GM12878 (cell line): Measurements from ENCODE around the gene GPR4. TPM values are rescaled to one million over a fixed set of nuclear protein-coding genes. Genes with fewer than 3 reads are reported as not detected.

ENCODE experiments used
- CREM ChIP-seq: IDR thresholded peaks from 2 replicates; pipeline ENCODE4 v1.6.1; 2014; ENCODE audit warnings: antibody characterized with exemption, low read depth
- HCFC1 ChIP-seq: fragments of 150-350 bp; IDR thresholded peaks from 2 replicates; pipeline ENCODE4 v1.6.1; 2014; ENCODE audit warnings: low read length
- POLR2AphosphoS2 ChIP-seq: IDR thresholded peaks from 2 replicates; pipeline ENCODE4 v1.6.1; 2011; ENCODE audit warnings: low read depth, mild to moderate bottlenecking, low read length, improper control_type of control experiment, moderate library complexity
- SMARCA5 ChIP-seq: fragments of 450-650 bp; IDR thresholded peaks from 2 replicates; pipeline ENCODE4 v1.6.1; 2017; ENCODE audit warnings: mild to moderate bottlenecking
- SUPT20H ChIP-seq: IDR thresholded peaks from 2 replicates; pipeline ENCODE4 v1.6.1; 2011; ENCODE audit warnings: low read depth, mild to moderate bottlenecking, low read length, moderate library complexity, borderline replicate concordance; ENCODE audit not compliant: control insufficient read depth
- polyA plus RNA-seq, 11 experiments: library from polyadenylated mRNA; depleted of rRNA in 4 of 11; unstranded in 6 of 11; stranded (reverse) in 5 of 11; fragments of >200 nt; fragmentation: Nextera tagmentation in 4 of 11; fragmentation: Illumina TruSeq in 1 of 11; extraction: Ambion mirVana in 4 of 11; extraction: Trizol in 1 of 11; gene quantifications; 1 replicate in 1 of 11; 2 replicates in 10 of 11; pipeline versions ENCODE4 v1.2.1 to v1.2.3, GENCODE V29; 2011 to 2016; ENCODE audit warnings: inconsistent platforms in 2 of 11, missing spikeins in 2 of 11, low read depth in 1 of 11
- total RNA-seq, 4 experiments: library from RNA; depleted of rRNA in 3 of 4; stranded (reverse); fragments of >200 nt in 3 of 4; fragmentation: Illumina TruSeq in 1 of 4; extraction: Trizol in 1 of 4; gene quantifications; 2 replicates each; pipeline versions ENCODE4 v1.2.1 to v1.2.3, GENCODE V29; 2013 to 2021
- TF ChIP-seq, protein P1 (sequence below): fragments of 150-350 bp; IDR thresholded peaks from 2 replicates; pipeline ENCODE4 v1.6.1; 2014; ENCODE audit warnings: mild to moderate bottlenecking, low read depth, low read length
- TF ChIP-seq, protein P2 (sequence below): IDR thresholded peaks from 2 replicates; pipeline ENCODE4 v1.6.1; 2011; ENCODE audit warnings: borderline replicate concordance, low read depth, mild to moderate bottlenecking, moderate library complexity, low read length; ENCODE audit not compliant: insufficient read depth, poor library complexity, severe bottlenecking
- TF ChIP-seq, protein P3 (sequence below): fragments of 450-650 bp; IDR thresholded peaks from 2 replicates; pipeline ENCODE4 v1.6.1; 2017; ENCODE audit warnings: mild to moderate bottlenecking, moderate library complexity
- TF ChIP-seq, protein P4 (sequence below): fragments of 450-650 bp; IDR thresholded peaks from 2 replicates; pipeline ENCODE4 v1.6.1; 2014; ENCODE audit warnings: mild to moderate bottlenecking
- TF ChIP-seq, protein P5 (sequence below): fragments of 150-350 bp; IDR thresholded peaks from 2 replicates; pipeline ENCODE4 v1.6.1; 2016; ENCODE audit warnings: low read depth, low read length
- TF ChIP-seq, protein P6 (sequence below): fragments of 450-650 bp; IDR thresholded peaks from 2 replicates; pipeline ENCODE4 v1.6.1; 2018; ENCODE audit warnings: borderline replicate concordance, mild to moderate bottlenecking; ENCODE audit not compliant: partially characterized antibody

Gene GPR4
- total and polyA plus RNA-seq, 10 of the 15 experiments (the other 5 are each of a cell fraction or from before 2014, with no cell fraction given) = not detected

DNA sequence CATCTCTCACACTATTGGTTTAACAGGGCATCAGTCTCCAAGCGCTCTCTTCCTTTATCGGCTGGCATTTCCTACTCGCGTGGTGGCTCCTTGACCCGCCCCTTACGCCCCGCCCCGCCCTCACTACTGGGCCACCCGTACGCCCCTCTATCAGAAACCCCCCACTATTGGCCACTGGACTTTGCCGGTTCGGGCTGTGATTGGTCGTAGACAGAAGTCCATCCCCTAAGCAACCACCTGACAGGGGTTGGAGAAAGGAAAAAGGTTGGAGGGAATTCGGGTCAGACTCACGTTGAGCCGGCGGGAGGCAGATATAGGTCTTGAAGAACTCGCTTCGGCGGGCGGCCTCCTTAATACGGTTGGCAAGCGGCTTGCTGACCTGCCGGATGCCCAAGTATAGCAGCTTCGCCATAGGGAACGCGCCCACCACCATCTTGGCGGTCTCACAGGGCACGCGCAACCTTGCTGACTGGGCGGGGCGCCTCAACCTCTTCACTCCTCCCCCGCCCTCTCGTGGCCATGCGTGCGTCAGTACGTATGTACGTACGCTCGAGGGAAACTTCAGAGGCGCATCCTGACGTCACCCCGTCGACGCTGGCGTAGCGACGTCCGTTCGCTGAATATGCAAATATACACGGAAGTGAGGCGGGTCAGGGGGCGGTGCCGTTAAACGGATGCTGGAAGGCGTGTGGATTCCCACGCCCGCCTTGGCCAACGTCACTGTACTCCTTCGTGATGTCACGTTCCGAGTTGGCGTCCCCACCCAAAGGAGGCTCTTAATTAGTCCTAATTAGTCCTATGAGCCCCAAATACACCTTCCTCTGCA is 17.5 kb downstream of the GPR4 start, which contains the start of gene OPA3 (continued):
- TF ChIP-seq, protein P1, sequence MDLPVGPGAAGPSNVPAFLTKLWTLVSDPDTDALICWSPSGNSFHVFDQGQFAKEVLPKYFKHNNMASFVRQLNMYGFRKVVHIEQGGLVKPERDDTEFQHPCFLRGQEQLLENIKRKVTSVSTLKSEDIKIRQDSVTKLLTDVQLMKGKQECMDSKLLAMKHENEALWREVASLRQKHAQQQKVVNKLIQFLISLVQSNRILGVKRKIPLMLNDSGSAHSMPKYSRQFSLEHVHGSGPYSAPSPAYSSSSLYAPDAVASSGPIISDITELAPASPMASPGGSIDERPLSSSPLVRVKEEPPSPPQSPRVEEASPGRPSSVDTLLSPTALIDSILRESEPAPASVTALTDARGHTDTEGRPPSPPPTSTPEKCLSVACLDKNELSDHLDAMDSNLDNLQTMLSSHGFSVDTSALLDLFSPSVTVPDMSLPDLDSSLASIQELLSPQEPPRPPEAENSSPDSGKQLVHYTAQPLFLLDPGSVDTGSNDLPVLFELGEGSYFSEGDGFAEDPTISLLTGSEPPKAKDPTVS = no peak
- TF ChIP-seq, protein P2, sequence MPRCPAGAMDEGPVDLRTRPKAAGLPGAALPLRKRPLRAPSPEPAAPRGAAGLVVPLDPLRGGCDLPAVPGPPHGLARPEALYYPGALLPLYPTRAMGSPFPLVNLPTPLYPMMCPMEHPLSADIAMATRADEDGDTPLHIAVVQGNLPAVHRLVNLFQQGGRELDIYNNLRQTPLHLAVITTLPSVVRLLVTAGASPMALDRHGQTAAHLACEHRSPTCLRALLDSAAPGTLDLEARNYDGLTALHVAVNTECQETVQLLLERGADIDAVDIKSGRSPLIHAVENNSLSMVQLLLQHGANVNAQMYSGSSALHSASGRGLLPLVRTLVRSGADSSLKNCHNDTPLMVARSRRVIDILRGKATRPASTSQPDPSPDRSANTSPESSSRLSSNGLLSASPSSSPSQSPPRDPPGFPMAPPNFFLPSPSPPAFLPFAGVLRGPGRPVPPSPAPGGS = no peak
- TF ChIP-seq, protein P3, sequence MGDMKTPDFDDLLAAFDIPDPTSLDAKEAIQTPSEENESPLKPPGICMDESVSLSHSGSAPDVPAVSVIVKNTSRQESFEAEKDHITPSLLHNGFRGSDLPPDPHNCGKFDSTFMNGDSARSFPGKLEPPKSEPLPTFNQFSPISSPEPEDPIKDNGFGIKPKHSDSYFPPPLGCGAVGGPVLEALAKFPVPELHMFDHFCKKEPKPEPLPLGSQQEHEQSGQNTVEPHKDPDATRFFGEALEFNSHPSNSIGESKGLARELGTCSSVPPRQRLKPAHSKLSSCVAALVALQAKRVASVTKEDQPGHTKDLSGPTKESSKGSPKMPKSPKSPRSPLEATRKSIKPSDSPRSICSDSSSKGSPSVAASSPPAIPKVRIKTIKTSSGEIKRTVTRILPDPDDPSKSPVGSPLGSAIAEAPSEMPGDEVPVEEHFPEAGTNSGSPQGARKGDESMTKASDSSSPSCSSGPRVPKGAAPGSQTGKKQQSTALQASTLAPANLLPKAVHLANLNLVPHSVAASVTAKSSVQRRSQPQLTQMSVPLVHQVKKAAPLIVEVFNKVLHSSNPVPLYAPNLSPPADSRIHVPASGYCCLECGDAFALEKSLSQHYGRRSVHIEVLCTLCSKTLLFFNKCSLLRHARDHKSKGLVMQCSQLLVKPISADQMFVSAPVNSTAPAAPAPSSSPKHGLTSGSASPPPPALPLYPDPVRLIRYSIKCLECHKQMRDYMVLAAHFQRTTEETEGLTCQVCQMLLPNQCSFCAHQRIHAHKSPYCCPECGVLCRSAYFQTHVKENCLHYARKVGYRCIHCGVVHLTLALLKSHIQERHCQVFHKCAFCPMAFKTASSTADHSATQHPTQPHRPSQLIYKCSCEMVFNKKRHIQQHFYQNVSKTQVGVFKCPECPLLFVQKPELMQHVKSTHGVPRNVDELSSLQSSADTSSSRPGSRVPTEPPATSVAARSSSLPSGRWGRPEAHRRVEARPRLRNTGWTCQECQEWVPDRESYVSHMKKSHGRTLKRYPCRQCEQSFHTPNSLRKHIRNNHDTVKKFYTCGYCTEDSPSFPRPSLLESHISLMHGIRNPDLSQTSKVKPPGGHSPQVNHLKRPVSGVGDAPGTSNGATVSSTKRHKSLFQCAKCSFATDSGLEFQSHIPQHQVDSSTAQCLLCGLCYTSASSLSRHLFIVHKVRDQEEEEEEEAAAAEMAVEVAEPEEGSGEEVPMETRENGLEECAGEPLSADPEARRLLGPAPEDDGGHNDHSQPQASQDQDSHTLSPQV = no peak
- TF ChIP-seq, protein P4, sequence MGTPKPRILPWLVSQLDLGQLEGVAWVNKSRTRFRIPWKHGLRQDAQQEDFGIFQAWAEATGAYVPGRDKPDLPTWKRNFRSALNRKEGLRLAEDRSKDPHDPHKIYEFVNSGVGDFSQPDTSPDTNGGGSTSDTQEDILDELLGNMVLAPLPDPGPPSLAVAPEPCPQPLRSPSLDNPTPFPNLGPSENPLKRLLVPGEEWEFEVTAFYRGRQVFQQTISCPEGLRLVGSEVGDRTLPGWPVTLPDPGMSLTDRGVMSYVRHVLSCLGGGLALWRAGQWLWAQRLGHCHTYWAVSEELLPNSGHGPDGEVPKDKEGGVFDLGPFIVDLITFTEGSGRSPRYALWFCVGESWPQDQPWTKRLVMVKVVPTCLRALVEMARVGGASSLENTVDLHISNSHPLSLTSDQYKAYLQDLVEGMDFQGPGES = peak; percentile 81; the same call in 1 of the 2 replicates
- peak; percentile 85 for TF ChIP-seq POLR2AphosphoS2
- TF ChIP-seq, protein P5, sequence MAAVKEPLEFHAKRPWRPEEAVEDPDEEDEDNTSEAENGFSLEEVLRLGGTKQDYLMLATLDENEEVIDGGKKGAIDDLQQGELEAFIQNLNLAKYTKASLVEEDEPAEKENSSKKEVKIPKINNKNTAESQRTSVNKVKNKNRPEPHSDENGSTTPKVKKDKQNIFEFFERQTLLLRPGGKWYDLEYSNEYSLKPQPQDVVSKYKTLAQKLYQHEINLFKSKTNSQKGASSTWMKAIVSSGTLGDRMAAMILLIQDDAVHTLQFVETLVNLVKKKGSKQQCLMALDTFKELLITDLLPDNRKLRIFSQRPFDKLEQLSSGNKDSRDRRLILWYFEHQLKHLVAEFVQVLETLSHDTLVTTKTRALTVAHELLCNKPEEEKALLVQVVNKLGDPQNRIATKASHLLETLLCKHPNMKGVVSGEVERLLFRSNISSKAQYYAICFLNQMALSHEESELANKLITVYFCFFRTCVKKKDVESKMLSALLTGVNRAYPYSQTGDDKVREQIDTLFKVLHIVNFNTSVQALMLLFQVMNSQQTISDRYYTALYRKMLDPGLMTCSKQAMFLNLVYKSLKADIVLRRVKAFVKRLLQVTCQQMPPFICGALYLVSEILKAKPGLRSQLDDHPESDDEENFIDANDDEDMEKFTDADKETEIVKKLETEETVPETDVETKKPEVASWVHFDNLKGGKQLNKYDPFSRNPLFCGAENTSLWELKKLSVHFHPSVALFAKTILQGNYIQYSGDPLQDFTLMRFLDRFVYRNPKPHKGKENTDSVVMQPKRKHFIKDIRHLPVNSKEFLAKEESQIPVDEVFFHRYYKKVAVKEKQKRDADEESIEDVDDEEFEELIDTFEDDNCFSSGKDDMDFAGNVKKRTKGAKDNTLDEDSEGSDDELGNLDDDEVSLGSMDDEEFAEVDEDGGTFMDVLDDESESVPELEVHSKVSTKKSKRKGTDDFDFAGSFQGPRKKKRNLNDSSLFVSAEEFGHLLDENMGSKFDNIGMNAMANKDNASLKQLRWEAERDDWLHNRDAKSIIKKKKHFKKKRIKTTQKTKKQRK = peak; percentile 84; the same call in 1 of the 2 replicates
- no peak for TF ChIP-seq HCFC1
- TF ChIP-seq CREM = peak; percentile 97
- TF ChIP-seq, protein P6, sequence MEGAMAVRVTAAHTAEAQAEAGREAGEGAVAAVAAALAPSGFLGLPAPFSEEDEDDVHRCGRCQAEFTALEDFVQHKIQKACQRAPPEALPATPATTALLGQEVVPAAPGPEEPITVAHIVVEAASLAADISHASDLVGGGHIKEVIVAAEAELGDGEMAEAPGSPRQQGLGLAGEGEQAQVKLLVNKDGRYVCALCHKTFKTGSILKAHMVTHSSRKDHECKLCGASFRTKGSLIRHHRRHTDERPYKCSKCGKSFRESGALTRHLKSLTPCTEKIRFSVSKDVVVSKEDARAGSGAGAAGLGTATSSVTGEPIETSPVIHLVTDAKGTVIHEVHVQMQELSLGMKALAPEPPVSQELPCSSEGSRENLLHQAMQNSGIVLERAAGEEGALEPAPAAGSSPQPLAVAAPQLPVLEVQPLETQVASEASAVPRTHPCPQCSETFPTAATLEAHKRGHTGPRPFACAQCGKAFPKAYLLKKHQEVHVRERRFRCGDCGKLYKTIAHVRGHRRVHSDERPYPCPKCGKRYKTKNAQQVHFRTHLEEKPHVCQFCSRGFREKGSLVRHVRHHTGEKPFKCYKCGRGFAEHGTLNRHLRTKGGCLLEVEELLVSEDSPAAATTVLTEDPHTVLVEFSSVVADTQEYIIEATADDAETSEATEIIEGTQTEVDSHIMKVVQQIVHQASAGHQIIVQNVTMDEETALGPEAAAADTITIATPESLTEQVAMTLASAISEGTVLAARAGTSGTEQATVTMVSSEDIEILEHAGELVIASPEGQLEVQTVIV = peak; percentile 53
- peak; percentile 17; the same call in 1 of the 2 replicates for TF ChIP-seq SMARCA5
- TF ChIP-seq SUPT20H = no peak
